Stimulated activated CD4-positive, alpha-beta T cell treated with anti-CD3 and anti-CD28 coated beads, Interleukin-4, amount 100 ng/mL, for 48 hours (primary cell): ENCODE data around the gene IGLON5.

Experiments
- DNase-seq, 2 donors: peaks; one replicate each; pipeline ENCODE4 v3.0.0-alpha.2; 2020; ENCODE audit warnings: low read depth in 2 of 2

IGLON5 gene

DNA sequence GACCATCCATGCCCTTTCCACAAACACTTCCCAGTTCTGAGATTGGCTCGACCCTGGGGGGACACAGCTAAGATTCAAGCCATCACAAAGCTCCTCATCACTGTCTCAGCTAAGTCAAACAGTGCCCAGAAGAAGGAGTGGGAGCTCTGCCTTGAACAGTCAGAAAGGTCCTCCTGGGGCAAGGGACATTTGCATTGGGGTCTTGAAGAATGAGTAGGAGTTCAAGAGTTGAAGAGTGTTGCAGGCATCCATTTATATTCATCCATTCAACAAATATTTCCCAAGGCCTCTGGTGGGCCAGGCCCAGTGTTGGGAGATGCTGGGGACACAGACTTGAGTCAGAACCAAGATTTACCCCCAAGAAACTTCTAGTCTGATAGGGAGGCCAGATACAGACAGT lies 6.5 kb downstream of the IGLON5 start:
- DNase-seq, result no peak

DNA sequence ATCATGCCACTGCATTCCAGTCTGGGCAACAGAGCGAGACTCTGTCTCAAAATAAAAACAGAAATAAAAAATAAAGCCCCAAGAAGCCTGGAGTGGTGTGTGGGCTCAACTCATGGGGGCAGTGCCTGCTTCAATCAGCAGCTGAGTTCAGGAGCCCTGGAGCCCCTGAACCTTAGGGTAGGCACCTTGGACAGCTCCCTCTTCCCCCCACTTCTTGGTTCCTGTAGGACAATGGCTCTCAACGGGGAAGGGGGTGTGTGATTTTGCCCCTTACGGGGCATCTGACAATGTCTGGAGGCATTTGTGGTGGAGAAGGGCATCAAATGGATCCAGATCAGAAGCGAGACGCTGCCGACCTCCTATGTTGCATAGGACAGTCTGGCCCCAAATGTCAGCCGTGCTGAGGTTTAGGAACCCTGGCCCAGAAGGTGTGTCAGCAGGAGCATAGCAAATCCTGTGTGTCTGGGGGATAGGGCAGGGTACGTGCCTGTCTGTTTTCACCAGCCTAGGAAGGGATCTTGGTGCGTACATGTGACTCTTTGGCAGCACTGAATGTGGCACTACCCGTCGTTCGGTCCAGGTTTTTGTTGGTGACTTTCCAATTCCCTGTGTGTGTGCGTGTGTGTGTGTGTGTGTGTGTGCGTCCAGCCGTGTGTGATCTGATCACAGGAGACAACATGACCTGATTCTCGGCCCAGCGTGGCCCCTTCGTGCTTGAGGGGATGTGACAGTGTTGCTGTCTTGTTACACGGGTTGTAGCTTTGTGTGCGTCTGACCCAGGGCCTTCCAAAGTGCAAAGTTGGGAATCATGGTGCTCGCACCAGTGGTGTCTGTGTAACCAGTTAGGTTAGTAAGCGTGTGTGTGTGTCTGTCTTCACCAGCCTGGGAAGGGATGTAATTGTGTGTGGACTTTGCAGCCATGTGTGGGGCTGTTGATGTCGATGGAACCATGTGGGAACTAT lies 7.5 kb downstream of the IGLON5 start:
- no peak for DNase-seq

DNA sequence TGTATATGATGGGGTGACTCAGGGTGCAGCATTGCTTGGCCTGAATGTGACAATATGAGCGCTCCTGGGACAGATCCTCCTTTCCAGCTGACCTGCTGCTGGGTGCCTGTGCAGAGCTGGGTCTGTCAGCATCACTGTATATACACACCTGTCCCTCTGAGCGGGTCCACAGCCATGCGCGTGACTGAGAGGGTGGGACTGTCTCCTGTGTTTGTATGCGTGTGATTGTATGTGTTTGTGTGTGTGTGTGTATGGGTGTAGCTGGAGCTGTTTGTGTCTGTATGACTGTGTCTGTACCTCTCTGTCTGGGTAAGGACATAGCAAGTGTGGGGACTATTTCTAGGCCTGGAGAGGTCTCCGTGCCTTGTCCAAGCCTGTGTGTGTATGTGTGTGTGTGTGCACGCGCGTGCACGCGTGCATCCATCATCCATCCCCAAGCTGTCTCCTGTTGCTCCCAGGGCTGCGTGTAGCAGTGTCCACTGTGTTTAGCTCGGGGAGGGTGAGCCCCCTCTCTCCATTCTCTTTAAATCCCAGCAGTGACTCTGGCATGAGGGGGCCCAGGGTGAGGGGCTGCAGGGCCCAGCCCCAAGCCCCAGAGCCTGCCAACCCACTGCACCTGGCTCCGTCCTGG lies 8.3 kb downstream of the IGLON5 start:
- no peak for DNase-seq

DNA sequence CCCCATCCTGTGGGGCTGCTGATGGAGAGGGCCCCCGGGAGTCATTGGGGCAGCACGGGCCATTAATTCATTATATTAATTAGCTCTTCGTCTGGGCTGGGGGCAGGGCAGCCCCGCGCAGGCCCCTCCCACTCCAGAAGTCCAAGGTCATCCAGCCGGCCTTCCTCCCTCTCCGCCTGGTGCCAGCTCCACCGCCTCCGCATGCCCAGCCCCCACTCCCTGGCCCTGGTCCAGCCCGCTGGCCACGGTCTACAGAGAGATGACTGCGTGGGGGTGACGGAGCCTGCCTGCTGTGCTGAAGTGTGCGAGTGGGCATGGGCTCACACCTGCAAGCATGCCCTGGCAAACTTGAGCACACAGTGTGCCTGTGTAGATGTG lies 8.8 kb downstream of the IGLON5 start:
- DNase-seq, result no peak

DNA sequence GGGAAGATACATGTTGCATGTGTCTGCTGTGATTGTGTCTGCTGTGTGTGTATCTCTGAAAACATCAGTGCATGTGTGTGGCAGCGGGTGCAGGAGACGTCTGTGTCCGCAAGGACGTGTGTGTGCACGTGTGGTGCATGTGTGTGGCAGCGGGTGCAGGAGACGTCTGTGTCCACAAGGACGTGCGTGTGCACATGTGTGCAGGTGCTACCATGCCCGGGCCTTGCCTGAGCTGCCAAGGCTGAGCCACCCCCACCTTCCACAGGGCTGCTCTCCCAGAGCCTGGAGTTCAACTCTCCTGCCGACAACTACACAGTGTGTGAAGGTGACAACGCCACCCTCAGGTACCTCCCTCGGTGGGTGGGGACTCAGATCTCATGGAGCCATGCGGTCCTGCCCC lies 10.4 kb downstream of the IGLON5 start:
- no peak for DNase-seq

DNA sequence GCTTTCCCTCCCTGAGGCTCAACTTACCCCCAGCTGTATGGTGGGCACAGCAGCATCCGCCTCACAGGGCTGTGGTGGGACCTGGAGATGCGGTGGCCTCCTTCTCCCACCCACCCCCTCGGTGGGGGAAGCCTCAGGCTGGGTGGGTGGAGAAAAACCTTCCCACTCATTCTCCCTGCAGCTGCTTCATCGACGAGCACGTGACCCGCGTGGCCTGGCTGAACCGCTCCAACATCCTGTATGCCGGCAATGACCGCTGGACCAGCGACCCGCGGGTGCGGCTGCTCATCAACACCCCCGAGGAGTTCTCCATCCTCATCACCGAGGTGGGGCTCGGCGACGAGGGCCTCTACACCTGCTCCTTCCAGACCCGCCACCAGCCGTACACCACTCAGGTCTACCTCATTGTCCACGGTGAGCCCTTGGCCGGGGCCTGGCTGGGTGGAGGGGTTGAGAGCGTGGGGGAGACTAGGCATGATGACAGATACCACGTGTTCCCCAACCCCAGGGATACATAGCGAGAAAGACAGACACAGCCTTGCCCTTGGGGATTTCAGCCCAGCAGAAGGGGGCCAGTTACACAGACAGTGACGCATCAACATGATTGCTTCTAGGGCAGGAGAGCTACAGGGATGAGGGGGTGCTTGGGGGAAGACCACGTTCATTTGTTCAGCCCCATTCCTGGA lies 12.2 kb downstream of the IGLON5 start:
- no peak for DNase-seq

DNA sequence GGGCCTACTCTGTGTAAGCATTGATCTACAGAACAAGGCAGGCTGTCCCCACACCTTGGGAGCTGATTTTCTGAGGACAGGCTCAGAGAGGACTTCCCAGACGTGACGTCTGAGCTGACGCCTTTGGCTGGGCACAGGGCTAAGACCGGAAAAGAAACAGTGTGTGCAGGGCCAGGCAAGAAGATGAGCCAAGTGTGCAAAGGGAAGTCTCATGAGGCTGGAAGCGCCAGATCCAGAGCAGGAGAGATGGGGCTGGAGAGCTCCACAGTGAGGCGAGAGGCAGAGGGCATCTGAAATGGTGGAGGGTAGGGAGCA lies 12.7 kb downstream of the IGLON5 start:
- no peak for DNase-seq

DNA sequence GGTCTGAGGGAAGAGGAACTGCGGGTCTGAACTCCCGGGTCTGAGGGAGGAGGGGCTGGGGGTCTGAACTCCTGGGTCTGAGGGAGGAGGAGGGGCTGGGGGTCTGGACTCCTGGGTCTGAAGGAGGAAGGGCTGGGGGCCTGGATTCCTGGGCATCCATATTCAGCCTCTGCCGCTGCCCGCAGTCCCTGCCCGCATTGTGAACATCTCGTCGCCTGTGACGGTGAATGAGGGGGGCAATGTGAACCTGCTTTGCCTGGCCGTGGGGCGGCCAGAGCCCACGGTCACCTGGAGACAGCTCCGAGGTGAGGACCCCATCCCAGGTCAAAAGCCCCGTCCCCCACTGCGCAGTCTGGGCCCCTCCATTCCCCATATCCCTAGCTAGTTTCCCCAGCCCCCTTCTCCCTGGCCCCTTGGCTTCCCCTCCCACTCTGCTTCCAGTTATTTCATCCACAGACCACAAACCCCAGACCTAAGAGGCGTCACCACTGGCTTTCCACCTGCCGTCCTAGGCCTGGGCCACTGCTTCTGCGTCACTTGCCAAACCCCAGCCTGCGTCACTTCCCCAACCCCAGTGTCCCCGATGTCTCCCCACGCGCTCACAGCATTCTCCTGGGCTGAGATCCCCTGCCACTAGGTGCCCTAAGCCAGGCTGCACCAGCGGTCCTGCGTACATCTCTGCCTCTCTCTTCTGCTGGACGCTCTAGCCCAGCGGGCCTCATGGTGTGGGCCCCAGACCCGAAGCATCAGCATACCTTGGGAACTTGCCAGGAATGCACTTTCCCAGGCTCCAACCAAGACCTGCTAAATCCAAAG lies 13.9 kb downstream of the IGLON5 start:
- no peak for DNase-seq

DNA sequence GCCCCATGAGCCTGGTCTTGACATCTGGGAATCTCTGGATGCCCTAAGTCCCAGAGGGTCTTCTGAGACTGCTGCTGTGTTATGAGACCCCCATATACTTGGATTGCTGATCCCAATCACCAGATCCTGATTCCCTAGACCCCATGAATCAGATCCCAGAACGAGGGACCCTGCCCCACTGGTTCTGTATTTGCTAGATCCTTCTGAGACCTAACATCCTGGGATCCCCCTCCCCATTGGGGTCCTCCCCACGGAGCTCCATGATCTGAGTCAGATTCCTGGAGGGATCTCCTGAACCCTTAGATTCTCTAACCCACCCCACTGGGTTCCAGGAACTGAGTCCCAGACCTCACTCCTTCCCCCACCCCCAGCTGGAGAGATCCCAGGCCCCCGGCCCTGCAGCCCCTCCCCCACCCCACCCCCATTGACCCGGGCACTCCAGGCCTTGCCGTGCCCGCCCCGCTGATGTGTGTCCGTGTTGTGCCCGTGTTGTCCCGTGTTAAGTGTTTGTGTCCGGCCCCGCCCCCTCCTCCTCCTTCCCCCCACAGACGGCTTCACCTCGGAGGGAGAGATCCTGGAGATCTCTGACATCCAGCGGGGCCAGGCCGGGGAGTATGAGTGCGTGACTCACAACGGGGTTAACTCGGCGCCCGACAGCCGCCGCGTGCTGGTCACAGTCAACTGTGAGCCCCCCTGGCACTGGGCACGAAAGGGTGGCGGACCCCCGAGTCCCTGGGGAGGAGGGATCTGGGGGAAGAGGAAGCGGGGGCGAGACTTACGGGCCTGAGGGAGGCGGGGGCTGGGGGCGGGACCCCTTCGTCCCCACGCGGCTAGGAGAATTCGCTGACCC lies 15.0 kb downstream of the IGLON5 start:
- no peak for DNase-seq

DNA sequence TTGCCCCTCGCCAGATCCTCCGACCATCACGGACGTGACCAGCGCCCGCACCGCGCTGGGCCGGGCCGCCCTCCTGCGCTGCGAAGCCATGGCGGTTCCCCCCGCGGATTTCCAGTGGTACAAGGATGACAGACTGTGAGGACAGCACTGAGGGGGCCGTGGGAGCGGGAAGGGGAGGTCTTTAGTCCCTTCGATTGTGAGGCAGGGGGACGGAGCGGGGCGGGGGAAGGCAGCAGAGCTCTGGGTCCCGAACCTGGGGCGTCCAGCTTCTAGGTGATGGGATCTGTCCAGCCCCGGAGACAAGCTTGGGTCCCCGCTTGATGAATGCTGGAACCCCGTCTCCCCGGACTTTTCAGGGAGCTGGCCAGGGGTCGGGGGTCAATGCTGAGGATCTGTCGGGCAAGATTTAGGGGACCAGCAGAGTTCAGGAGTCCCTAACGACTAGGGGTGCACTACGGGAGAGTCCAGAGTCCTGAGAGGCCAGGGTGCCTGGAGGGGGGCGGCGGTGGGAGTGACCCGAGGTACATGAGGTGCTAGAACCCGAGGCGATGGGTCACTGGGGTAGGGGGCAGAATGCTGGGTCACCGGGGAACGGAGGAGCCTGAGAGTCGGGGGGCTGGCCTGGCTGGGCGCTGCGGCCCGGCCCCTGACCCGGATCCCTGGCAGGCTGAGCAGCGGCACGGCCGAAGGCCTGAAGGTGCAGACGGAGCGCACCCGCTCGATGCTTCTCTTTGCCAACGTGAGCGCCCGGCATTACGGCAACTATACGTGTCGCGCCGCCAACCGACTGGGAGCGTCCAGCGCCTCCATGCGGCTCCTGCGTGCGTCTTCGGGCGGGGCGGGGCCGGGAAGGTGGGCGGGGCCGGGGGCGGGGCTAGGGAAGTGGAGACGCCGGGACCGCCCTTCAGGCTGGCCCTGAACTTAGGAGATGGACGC lies 15.9 kb downstream of the IGLON5 start:
- DNase-seq, result peak; percentile 52 to 70

DNA sequence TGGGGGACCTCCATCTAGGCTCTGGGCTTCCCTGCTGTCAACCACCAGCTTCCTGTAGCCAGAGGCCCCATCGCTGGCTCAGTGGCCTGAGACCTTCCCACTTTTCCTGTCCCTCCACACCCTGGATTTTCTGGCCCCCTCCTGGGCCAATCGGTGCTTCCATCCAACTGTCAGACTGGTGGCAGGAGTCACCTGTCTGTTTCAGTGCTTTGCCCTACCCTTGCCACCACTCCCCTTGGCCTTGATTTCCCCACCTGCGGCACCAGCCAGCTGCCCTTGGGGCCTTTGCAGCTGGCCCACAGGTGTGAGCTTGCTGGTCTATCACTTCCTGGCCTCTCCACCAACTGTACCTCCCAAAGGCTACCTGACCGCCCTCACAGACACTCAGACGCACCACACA lies 18.0 kb downstream of the IGLON5 start:
- no peak for DNase-seq

DNA sequence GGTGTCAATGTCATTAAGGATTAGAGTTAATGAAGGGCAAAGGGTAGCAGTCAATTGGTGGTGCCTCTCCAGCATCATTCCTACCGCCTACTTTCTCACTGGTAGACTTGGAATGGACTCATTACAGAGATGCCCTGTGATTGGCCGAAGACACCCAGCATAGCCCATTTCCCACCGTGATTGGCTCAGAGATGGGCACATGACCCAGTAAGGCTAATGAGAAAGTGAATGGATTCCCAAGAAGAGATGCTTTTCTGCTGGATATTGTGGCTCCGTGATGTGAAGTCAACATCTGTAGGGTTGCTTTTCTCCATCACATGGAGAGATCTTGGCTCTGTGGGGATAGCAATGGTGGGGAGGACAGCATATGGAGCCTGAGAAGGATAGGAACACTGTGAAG lies 18.9 kb downstream of the IGLON5 start:
- no peak for DNase-seq

DNA sequence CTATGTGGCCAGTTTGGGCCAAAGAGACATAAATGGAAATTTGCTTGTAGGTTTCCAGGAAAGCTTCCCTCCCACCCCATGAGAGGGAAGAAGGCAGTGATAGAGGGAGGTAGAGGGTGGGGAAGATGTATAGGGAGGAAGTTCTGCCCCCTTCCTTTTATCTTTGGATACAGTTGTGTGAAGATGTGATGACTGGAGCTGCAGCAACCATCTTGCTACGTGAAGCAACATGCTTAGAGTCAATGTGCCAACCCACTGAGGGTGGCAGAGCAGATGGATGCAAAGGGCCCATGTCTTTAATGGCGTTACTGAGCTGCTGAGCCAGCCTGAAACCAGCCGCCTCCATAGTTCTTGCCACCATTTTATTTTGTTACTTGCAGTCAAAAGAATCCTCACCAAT lies 19.7 kb downstream of the IGLON5 start:
- no peak for DNase-seq

DNA sequence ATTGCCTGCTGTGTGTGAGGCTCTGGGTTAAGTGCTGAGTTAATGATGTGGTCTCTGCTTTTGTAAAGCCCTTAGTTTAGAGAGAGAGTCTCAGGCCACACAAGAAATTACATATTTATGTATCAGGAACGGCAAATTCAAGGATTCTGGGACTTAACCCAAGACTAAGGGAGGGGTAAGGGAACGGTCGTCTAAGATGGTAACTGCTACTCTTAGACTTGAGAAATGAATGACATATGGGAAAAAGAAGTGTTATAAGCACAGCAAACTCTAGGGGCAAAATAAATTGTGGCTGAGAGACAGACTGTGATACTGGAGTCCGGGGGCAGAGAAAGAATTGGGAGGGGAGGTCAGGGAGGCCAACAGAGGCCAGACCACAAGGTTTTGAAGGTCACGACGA lies 20.3 kb downstream of the IGLON5 start:
- DNase-seq, result no peak

DNA sequence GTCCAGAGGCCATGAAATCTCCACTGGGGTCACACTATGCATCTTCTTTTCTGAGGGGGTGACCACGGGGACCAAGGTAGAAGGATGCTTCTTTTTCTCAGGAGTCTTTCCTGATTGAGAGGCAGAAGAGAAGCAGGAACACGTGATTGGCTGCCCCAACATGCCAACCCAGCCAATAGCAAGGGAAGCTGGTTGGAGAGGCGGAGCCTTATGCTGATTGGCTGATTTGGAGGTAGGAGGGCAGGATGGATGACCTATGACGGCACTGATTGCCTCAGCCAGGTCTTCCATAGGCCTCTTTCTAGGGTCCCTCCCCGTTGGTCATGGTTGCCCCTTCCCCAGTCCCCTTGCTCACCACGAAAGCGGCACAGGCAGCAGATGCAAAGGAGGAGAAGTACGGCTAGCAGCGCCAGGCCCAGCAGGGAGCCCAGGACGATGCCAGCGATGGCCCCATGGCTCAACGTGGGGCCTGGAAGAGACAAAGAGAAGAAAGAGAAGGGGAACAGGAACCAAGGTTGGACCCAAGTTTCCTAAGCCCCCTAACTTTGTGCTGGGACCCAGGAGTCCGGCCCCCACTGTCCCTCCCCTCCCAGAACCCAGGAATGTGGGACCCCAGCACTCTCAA lies 22.5 kb downstream of the IGLON5 start:
- no peak for DNase-seq

DNA sequence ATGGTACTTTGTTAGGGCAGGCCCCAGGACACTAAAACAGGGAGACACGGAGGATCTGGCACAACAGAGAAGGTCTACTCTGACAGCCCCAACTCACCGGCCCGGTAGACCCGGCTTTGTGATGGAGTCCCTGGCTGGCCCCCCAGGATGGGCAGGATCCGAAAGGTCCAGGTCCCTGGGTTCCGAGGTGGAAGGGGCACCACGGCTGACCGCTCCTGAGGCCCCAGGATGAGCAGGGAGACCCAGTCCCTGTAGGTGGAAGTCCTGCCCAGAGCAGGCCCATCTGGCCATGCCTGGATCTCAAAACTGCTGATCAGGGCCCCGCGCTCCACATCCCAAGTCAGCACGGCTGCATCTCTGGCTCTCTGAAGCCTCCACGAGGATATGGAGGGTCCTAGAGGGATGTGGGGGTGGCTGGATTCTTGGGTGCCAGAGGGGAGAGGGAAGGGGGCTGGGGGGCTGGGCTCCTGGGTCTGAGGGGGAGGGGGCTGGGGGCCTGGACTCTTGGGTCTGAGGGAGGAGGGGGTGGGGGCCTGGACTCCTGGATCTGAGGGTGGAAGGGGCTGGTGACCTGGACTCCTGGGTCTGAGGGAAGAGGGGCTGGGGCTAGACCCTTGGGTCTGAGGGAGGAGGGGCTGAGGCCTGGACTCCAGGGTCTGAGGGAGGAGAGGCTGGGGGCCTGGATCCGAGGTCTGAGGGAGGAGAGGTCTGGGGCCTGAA lies 25.9 kb downstream of the IGLON5 start:
- DNase-seq, result no peak

DNA sequence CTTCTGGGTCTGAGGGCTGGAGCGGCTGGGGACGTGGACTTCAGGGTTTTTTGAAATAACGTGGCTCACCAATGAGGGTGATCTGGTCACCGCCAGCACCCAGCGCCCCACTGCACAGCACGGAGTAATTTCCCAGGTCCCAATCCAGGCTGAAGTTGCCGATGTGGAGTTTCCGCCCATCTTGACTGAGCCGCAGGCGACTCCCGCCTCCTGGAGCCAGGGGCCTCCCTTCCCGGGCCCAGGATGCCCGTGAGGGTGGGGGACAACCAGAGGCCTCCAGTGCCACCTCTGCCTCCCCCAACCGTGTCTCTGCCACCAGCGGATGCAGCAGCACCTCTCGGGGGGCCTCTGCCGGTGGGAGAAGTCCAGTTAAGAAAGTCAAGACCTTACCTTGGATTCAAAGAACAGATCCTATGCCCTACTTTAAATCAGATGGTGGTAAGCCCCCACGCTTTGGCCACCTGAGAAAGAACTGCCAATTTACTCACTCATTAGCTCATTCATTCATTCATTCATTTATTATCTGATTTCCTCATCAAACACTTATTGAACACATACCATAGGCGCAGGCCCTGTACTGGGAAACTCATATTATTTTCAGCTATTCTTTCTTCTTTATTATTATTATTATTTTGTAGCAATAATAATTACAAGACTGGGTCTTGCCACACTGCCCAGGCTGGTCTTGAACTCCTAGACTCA lies 26.6 kb downstream of the IGLON5 start:
- no peak for DNase-seq
